Neural crest cell (in vitro differentiated cells): Measurements from ENCODE around the gene TH. TPM values are rescaled to one million over a fixed set of nuclear protein-coding genes. Genes with fewer than 3 reads are reported as not detected.

ENCODE experiments used
- DNase-seq: peaks from one replicate; pipeline ENCODE4 v3.0.0; 2021; ENCODE audit warnings: low read depth, mixed read lengths, low spot score
- H3K27ac Mint-ChIP-seq: one replicate; pipeline ENCODE4 v1.8.0; 2021; ENCODE audit warnings: mild to moderate bottlenecking, mixed read lengths; ENCODE audit not compliant: unreplicated experiment
- H3K27me3 Mint-ChIP-seq: 2 replicates; pipeline ENCODE4 v1.8.0; 2021; ENCODE audit warnings: low read depth, mild to moderate bottlenecking, mixed read lengths
- H3K36me3 Mint-ChIP-seq: 2 replicates; pipeline ENCODE4 v1.8.0; 2021; ENCODE audit warnings: low read depth, mild to moderate bottlenecking, mixed read lengths
- H3K4me1 Mint-ChIP-seq: 2 replicates; pipeline ENCODE4 v1.8.0; 2021; ENCODE audit warnings: mixed read lengths
- H3K4me3 Mint-ChIP-seq: one replicate; pipeline ENCODE4 v1.8.0; 2021; ENCODE audit warnings: mild to moderate bottlenecking, mixed read lengths
- H3K9me3 Mint-ChIP-seq: 2 replicates; pipeline ENCODE4 v1.8.0; 2021; ENCODE audit warnings: mixed read lengths
- total RNA-seq: library from RNA; stranded (reverse); gene quantifications from 2 replicates; pipeline ENCODE4 v1.2.1, GENCODE V29; 2021
- TF ChIP-seq, protein P1 (sequence below): fragments of 200-600 bp; sonication (generic); conservative IDR thresholded peaks from 2 replicates; pipeline ENCODE4 v1.5.0; 2021; ENCODE audit warnings: antibody characterized with exemption, mild to moderate bottlenecking

The TH gene
- total RNA-seq, 1 donor from 2014 or later: 0.61 TPM

DNA sequence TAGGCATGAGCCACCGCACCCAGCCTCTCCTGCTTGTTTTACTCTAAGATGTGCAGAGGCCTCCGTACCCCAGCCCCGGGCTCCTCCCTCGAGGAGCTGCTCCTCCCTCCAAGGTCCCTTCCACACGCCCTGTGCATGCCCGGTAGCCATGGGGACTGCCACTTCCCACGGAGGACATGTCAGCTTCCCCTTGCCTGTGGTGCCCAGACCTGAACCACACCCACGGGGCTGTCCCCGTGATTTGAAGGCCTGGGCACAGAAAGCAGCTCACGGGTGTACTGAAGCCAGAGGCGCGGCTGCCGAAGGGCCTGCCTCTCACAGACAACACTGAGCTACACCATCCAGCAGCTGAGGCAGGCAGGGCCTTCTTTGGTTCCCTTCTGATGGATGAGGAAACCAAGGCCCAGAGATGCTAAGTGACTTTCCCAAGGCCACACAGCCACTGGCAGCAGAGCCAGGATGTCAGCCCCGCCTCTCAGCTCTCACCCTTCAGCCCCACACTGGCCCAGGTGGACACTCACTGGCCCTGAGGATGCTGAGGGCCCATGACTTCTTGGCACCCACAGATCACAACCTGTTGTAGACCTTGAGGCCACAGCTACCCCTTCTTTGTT is 17.9 kb downstream of the TH start:
- Mint-ChIP-seq H3K4me1 (peaks cover 10% of the 10 kb centered on the region), H3K27me3 (peaks cover 26% of the 10 kb centered on the region), H3K9me3 (no peaks in the 10 kb centered on the region), H3K27ac (no peak overlapping the region), H3K4me3 (no peak overlapping the region), H3K36me3 (no peaks in the 10 kb centered on the region)
- DNase-seq: no peak
- TF ChIP-seq, protein P1, sequence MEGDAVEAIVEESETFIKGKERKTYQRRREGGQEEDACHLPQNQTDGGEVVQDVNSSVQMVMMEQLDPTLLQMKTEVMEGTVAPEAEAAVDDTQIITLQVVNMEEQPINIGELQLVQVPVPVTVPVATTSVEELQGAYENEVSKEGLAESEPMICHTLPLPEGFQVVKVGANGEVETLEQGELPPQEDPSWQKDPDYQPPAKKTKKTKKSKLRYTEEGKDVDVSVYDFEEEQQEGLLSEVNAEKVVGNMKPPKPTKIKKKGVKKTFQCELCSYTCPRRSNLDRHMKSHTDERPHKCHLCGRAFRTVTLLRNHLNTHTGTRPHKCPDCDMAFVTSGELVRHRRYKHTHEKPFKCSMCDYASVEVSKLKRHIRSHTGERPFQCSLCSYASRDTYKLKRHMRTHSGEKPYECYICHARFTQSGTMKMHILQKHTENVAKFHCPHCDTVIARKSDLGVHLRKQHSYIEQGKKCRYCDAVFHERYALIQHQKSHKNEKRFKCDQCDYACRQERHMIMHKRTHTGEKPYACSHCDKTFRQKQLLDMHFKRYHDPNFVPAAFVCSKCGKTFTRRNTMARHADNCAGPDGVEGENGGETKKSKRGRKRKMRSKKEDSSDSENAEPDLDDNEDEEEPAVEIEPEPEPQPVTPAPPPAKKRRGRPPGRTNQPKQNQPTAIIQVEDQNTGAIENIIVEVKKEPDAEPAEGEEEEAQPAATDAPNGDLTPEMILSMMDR: no peak

DNA sequence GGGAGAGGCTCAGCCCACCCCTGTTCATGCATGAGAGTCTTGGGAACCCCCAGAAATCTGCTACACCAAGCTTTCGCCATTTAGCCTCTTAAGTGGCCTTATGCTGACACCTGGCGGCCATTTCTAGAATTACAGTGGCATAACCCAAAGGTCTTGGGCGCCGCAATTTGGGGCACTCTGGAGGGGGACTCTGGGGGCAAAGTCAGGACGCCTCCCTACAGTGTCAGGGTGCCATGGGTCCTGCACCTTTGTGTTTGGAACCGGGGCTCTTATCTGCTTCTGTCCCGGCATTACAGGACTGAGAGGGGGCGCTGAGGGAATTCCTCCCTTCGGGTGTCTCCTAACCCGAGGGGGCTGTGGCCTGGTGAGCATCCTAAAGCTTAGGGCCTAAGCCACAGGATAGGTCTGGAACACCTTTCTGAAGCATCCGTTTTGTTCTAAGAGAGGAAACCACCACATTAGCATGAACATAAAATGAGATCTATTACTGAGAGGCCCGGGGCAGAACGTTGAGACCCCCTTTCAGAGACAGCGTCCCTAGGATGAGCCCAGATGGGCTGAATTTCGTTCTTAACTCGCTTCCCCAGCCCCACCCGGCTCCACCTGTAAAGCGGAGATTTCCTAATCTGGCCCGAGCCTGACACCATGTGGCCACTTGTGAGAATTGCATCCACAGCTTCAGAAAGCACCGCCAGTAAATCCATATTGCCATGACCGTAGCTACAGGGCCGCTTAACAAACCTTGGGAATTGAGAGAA is 19.9 kb downstream of the TH start:
- Mint-ChIP-seq H3K4me1 (peaks cover 18% of the 10 kb centered on the region), H3K36me3 (no peaks in the 10 kb centered on the region), H3K4me3 (no peak overlapping the region), H3K27ac (peak overlapping the region; percentile 16), H3K27me3 (peaks cover 43% of the 10 kb centered on the region), H3K9me3 (no peaks in the 10 kb centered on the region)
- TF ChIP-seq, protein P1: peak; percentile 72
- peak; percentile 78 for DNase-seq

DNA sequence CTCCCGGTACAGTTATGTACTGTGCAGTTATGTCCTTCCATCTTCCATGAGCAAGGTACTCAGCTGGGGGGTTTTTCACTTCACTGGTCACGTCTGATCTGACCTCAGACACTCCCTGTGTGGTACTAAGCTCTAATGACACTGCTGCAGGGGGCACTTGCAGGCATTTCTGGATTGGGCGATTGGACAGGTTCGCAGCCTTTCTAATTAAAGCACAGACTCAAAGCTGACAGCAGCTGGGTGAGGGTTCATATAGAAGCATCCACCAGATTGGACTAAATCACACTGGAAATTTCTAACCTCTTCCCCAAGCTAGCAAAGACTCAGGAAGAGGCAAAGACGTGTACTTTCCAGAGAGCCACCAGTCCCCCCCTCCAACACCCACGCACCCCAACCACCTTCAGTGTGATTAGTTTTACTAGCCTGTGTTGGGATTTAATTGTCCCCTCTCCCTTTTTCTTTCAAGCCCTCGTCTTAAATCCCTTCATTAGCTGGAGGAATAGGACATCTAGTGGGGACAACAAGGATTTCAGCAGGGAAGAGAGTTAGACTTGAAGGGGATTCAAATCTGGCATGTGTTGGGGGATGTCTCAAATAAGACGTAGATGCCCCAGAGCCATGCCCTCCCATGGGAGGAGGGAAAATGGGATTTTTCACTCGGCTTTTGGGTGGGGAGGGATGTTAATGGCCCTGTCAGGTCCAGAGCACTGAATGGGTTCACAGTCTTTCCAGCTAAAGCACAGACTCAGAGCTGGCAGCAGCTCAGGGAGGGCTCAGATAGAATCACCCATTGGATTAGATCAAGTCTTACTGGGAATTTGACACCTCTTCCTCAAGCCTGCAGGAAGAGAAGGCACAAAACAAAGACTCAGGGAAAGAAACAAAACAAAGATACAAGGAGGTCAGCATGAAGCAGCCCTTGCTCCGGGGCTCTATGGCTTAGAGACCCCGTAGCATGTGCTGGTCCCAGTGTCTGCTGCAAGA is 21.5 kb downstream of the TH start:
- TF ChIP-seq, protein P1: peak; percentile 70
- no peaks in the 10 kb centered on the region for H3K36me3 Mint-ChIP-seq
- H3K4me1 Mint-ChIP-seq: peaks cover 18% of the 10 kb centered on the region
- no peak overlapping the region for H3K4me3 Mint-ChIP-seq
- no peaks in the 10 kb centered on the region for H3K9me3 Mint-ChIP-seq
- no peak overlapping the region for H3K27ac Mint-ChIP-seq
- peaks cover 59% of the 10 kb centered on the region for H3K27me3 Mint-ChIP-seq
- DNase-seq: no peak

DNA sequence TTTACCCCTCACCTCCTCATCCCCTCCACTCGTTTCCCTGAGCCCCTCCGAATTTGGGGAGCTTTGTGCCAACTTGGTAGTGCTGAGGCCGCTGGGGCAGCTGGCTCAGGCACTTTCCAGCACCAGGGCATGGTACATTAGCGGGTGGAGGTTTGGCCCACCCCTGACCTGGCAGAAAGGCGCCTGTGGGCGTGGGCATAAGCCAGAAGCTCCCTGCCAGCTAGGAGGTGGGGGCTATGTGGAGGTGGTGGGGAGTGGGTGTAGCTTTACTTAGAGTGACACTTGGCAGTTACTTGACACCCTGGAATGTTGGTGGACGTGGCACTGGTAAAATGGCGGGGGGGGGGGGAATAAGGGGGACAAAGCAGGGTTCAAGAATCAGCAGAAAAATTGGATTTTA is 22.2 kb downstream of the TH start:
- Mint-ChIP-seq H3K4me3 (no peak overlapping the region), H3K27ac (no peak overlapping the region), H3K9me3 (no peaks in the 10 kb centered on the region), H3K36me3 (no peaks in the 10 kb centered on the region), H3K4me1 (peaks cover 18% of the 10 kb centered on the region), H3K27me3 (peaks cover 66% of the 10 kb centered on the region)
- TF ChIP-seq, protein P1: no peak
- DNase-seq: no peak

DNA sequence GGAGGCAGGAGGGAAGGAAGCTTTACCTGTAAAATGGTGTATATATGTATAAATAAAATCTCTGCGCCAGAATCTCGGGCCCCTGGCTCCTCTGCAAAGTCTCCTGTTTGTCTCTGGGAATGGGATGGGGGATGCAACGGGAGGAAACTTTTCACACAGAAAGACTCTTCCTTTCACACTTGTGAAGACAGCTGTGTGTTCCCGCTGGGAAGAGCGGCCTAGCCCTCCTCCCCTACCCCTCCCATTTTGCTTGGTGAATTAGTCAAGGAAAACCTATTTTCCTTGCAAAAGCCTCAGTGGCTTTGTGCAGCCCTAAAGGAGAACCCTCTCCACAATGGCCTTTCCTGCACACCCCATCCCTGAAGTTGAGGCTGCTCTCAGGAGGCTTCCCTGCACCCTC is 23.0 kb downstream of the TH start:
- peaks cover 73% of the 10 kb centered on the region for H3K27me3 Mint-ChIP-seq
- no peak overlapping the region for H3K4me3 Mint-ChIP-seq

More for the DNA sequence above, 23.0 kb downstream of the TH start:
- Mint-ChIP-seq H3K27ac (no peak overlapping the region), H3K4me1 (peaks cover 18% of the 10 kb centered on the region), H3K36me3 (no peaks in the 10 kb centered on the region), H3K9me3 (no peaks in the 10 kb centered on the region)
- DNase-seq: no peak
- TF ChIP-seq, protein P1: no peak
